MG63 (cell line): ENCODE results near the gene TMOD3. TPM values are rescaled to one million over a fixed set of nuclear protein-coding genes. Genes with fewer than 3 reads are reported as not detected.

Experiments used
- DNase-seq: peaks from one replicate; pipeline ENCODE4 v3.0.0-alpha.2; 2020
- H3K27me3 ChIP-seq: fragments of 250-450 bp; sonication (Bioruptor Pico); 2 replicates; pipeline ENCODE4 v1.5.1; 2020; ENCODE audit warnings: mild to moderate bottlenecking, moderate library complexity
- H3K36me3 ChIP-seq: fragments of 250-450 bp; sonication (Bioruptor Pico); 2 replicates; pipeline ENCODE4 v1.5.1; 2020; ENCODE audit warnings: mild to moderate bottlenecking, moderate library complexity
- H3K4me3 ChIP-seq: fragments of 250-450 bp; sonication (Bioruptor Pico); 2 replicates; pipeline ENCODE4 v1.5.1; 2020; ENCODE audit warnings: mild to moderate bottlenecking, moderate library complexity
- H3K9me3 ChIP-seq: fragments of 250-450 bp; sonication (Bioruptor Pico); 2 replicates; pipeline ENCODE4 v1.5.1; 2020; ENCODE audit warnings: mild to moderate bottlenecking, moderate library complexity
- total RNA-seq: library from RNA; depleted of rRNA; stranded (reverse); fragments of >200 nt; shearing (Covaris generic); gene quantifications from 2 replicates; pipeline ENCODE4 v1.2.3, GENCODE V29; 2014; ENCODE audit warnings: low replicate concordance; rRNA removed

The TMOD3 gene
- total RNA-seq, 1 experiment from 2014 or later: 37.8 TPM

- peaks cover 53% of the 10 kb centered on the region for H3K36me3 ChIP-seq
- H3K27me3 ChIP-seq: no peaks in the 10 kb centered on the region
- no peak overlapping the region for H3K4me3 ChIP-seq
- no peak for DNase-seq
- no peaks in the 10 kb centered on the region for H3K9me3 ChIP-seq
Measured at GRCh38 chr15:51924156-51925068, 95.0 kb downstream of the TMOD3 start.

- DNase-seq: no peak
- Histone ChIP-seq H3K27me3 (no peaks in the 10 kb centered on the region), H3K4me3 (no peak overlapping the region), H3K36me3 (peaks cover 42% of the 10 kb centered on the region), H3K9me3 (no peaks in the 10 kb centered on the region)
Measured at GRCh38 chr15:51926809-51927208, 97.4 kb downstream of the TMOD3 start.

GRCh38 chr15:51931016-51931415 is 101.6 kb downstream of the TMOD3 start:
- no peaks in the 10 kb centered on the region for H3K9me3 ChIP-seq
- H3K27me3 ChIP-seq: no peaks in the 10 kb centered on the region
- H3K36me3 ChIP-seq: peaks cover 17% of the 10 kb centered on the region
- no peak for DNase-seq
- H3K4me3 ChIP-seq: no peak overlapping the region

GRCh38 chr15:51931638-51932037 is 102.2 kb downstream of the TMOD3 start:
- DNase-seq: peak; percentile 20
- Histone ChIP-seq H3K36me3 (peaks cover 22% of the 10 kb centered on the region), H3K27me3 (no peaks in the 10 kb centered on the region), H3K4me3 (no peak overlapping the region), H3K9me3 (no peaks in the 10 kb centered on the region)

GRCh38 chr15:51932161-51932560 is 102.7 kb downstream of the TMOD3 start:
- no peaks in the 10 kb centered on the region for H3K27me3 ChIP-seq
- no peaks in the 10 kb centered on the region for H3K9me3 ChIP-seq
- no peak overlapping the region for H3K4me3 ChIP-seq
- no peak for DNase-seq
- H3K36me3 ChIP-seq: peaks cover 26% of the 10 kb centered on the region

GRCh38 chr15:51935466-51936104 is 106.1 kb downstream of the TMOD3 start:
- Histone ChIP-seq H3K36me3 (peaks cover 34% of the 10 kb centered on the region), H3K27me3 (no peaks in the 10 kb centered on the region), H3K9me3 (no peaks in the 10 kb centered on the region), H3K4me3 (no peak overlapping the region)
- DNase-seq: no peak

GRCh38 chr15:51936105-51936478 is 106.6 kb downstream of the TMOD3 start:
- H3K4me3 ChIP-seq: no peak overlapping the region
- no peaks in the 10 kb centered on the region for H3K9me3 ChIP-seq
- H3K27me3 ChIP-seq: no peaks in the 10 kb centered on the region
- H3K36me3 ChIP-seq: peaks cover 34% of the 10 kb centered on the region
- DNase-seq: no peak

GRCh38 chr15:51938286-51938685 is 108.8 kb downstream of the TMOD3 start:
- Histone ChIP-seq H3K9me3 (no peaks in the 10 kb centered on the region), H3K36me3 (peaks cover 42% of the 10 kb centered on the region)
- no peak for DNase-seq

GRCh38 chr15:51939216-51939615 is 109.8 kb downstream of the TMOD3 start:
- no peak for DNase-seq
- peaks cover 43% of the 10 kb centered on the region for H3K36me3 ChIP-seq
- H3K27me3 ChIP-seq: no peaks in the 10 kb centered on the region
- no peaks in the 10 kb centered on the region for H3K9me3 ChIP-seq
- H3K4me3 ChIP-seq: no peak overlapping the region

More at GRCh38 chr15:51938286-51938685, 108.8 kb downstream of the TMOD3 start:
- Histone ChIP-seq H3K27me3 (no peaks in the 10 kb centered on the region), H3K4me3 (no peak overlapping the region)

GRCh38 chr15:51947124-51947523 is 117.7 kb downstream of the TMOD3 start:
- no peak for DNase-seq
- no peak overlapping the region for H3K4me3 ChIP-seq
- peaks cover 61% of the 10 kb centered on the region for H3K36me3 ChIP-seq
- H3K27me3 ChIP-seq: no peaks in the 10 kb centered on the region
- no peaks in the 10 kb centered on the region for H3K9me3 ChIP-seq

- DNase-seq: no peak
- H3K27me3 ChIP-seq: no peaks in the 10 kb centered on the region
- H3K4me3 ChIP-seq: no peak overlapping the region
- H3K9me3 ChIP-seq: no peaks in the 10 kb centered on the region
- peaks cover 87% of the 10 kb centered on the region for H3K36me3 ChIP-seq
Measured at GRCh38 chr15:51952805-51953204, 123.4 kb downstream of the TMOD3 start.

GRCh38 chr15:51955504-51955903 is 126.1 kb downstream of the TMOD3 start:
- no peaks in the 10 kb centered on the region for H3K9me3 ChIP-seq
- H3K27me3 ChIP-seq: no peaks in the 10 kb centered on the region
- no peak overlapping the region for H3K4me3 ChIP-seq
- H3K36me3 ChIP-seq: peaks cover 84% of the 10 kb centered on the region
- DNase-seq: no peak

Other genes starting within 250 kb of the TMOD3 start
- 6.6 and 16.2 TPM in 2 replicates for gene DMXL2, start 206.9 kb upstream of the TMOD3 start, total RNA-seq
- not detected in 2 replicates for gene SCG3, start 148.2 kb upstream of the TMOD3 start, total RNA-seq
- 23.3 and 25.2 TPM in 2 replicates for gene LYSMD2, start 92.0 kb upstream of the TMOD3 start, total RNA-seq
- gene TMOD2, start 78.1 kb upstream of the TMOD3 start, total RNA-seq: 1.3 and 1.4 TPM in 2 replicates
- 30.5 and 42.9 TPM in 2 replicates for gene LEO1, start 142.1 kb downstream of the TMOD3 start, total RNA-seq
- gene MAPK6, start 189.6 kb downstream of the TMOD3 start, total RNA-seq: 36.3 and 67.2 TPM in 2 replicates